ENCODE measurements around the gene MLC1. TPM values are rescaled to one million over a fixed set of nuclear protein-coding genes. Genes with fewer than 3 reads are reported as not detected.

The MLC1 gene
- total RNA-seq, 1 experiment from 2014 or later, result not detected

DNA sequence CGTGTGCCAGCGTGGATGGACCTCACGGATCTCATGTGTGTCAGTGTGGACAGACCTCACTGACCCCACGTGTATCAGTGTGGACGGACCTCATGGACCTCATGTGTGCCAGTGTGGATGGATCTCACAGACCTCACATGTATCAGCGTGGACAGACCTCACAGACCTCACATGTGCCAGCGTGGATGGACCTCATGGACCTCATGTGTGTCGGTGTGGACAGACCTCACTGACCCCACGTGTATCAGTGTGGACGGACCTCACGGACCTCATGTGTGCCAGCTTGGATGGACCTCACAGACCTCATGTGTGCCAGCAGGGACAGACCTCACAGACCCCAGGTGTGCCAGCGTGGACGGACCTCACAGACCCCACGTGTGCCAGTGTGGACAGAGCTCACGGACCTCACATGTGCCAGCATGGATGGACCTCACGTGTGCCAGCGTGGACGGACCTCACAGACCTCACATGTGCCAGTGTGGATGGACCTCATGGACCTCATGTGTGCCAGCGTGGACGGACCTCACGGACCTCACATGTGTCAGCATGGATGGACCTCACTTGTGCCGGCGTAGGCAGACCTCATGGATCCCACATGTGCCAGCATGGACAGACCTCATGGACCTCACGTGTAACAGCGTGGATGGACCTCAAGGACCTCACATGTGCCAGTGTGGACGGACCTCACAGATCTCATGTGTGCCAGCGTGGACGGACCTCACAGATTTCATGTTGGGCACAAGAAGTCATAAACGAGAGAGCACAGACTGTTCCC is 45.4 kb downstream of the MLC1 start:
- no TSS peak for BruUV-seq (replicated peaks)
- H3K4me1 ChIP-seq (ENCODE audit: control insufficient read depth, insufficient read depth, low read length), result no peaks in the 10 kb centered on the region
- H3K4me3 ChIP-seq (ENCODE audit: low read depth in 2 of 2, low read length in 2 of 2), result no peak overlapping the region
- H3K9me3 ChIP-seq (ENCODE audit: control insufficient read depth, insufficient read depth, low read depth, low read length), result no peaks in the 10 kb centered on the region
- ATAC-seq (no peak), DNase-seq (ENCODE audit: low read depth, low spot score) (no peak)
- intact Hi-C loops (cut with micrococcal nuclease; ENCODE audit: unreplicated experiment), result no loop called here
- POLR2A ChIA-PET, result no interaction called here
- no peaks in the 10 kb centered on the region for H3K36me3 ChIP-seq (ENCODE audit: control insufficient read depth, insufficient read depth, low read length)
- H3K27ac ChIP-seq (ENCODE audit: low read length), result no peak overlapping the region
- in situ Hi-C loops (cut with HindIII; ENCODE audit: low pct_unique_long_range_greater_than_20kb, low sequenced_read_pairs), result no loop called here
- CTCF ChIA-PET, result interaction anchor here (0.7 kb wide), 1 partner anchor 166 kb away, joined by 4 read pairs; no protein-coding TSS in a partner anchor
- no peaks in the 10 kb centered on the region for H3K27me3 ChIP-seq (ENCODE audit: control insufficient read depth, insufficient read depth, low read length)
- TF ChIP-seq TCF7L2 (IDR thresholded peaks at IDR 0.05; ENCODE audit: low read depth, low read length) (no peak), POLR2AphosphoS5 (IDR thresholded peaks at IDR 0.05; ENCODE audit: low read depth, low read length) (no peak), SIN3A (IDR thresholded peaks at IDR 0.05; ENCODE audit: borderline replicate concordance, insufficient read depth, low read depth, low read length) (no peak)
- TF ChIP-seq, protein P1, sequence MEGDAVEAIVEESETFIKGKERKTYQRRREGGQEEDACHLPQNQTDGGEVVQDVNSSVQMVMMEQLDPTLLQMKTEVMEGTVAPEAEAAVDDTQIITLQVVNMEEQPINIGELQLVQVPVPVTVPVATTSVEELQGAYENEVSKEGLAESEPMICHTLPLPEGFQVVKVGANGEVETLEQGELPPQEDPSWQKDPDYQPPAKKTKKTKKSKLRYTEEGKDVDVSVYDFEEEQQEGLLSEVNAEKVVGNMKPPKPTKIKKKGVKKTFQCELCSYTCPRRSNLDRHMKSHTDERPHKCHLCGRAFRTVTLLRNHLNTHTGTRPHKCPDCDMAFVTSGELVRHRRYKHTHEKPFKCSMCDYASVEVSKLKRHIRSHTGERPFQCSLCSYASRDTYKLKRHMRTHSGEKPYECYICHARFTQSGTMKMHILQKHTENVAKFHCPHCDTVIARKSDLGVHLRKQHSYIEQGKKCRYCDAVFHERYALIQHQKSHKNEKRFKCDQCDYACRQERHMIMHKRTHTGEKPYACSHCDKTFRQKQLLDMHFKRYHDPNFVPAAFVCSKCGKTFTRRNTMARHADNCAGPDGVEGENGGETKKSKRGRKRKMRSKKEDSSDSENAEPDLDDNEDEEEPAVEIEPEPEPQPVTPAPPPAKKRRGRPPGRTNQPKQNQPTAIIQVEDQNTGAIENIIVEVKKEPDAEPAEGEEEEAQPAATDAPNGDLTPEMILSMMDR (IDR thresholded peaks at IDR 0.05), result no peak
- TF ChIP-seq, protein P2, sequence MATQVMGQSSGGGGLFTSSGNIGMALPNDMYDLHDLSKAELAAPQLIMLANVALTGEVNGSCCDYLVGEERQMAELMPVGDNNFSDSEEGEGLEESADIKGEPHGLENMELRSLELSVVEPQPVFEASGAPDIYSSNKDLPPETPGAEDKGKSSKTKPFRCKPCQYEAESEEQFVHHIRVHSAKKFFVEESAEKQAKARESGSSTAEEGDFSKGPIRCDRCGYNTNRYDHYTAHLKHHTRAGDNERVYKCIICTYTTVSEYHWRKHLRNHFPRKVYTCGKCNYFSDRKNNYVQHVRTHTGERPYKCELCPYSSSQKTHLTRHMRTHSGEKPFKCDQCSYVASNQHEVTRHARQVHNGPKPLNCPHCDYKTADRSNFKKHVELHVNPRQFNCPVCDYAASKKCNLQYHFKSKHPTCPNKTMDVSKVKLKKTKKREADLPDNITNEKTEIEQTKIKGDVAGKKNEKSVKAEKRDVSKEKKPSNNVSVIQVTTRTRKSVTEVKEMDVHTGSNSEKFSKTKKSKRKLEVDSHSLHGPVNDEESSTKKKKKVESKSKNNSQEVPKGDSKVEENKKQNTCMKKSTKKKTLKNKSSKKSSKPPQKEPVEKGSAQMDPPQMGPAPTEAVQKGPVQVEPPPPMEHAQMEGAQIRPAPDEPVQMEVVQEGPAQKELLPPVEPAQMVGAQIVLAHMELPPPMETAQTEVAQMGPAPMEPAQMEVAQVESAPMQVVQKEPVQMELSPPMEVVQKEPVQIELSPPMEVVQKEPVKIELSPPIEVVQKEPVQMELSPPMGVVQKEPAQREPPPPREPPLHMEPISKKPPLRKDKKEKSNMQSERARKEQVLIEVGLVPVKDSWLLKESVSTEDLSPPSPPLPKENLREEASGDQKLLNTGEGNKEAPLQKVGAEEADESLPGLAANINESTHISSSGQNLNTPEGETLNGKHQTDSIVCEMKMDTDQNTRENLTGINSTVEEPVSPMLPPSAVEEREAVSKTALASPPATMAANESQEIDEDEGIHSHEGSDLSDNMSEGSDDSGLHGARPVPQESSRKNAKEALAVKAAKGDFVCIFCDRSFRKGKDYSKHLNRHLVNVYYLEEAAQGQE (IDR thresholded peaks at IDR 0.05; ENCODE audit: insufficient read depth in 1 of 2, low read depth in 2 of 2, low read length in 1 of 2), result no peak

DNA sequence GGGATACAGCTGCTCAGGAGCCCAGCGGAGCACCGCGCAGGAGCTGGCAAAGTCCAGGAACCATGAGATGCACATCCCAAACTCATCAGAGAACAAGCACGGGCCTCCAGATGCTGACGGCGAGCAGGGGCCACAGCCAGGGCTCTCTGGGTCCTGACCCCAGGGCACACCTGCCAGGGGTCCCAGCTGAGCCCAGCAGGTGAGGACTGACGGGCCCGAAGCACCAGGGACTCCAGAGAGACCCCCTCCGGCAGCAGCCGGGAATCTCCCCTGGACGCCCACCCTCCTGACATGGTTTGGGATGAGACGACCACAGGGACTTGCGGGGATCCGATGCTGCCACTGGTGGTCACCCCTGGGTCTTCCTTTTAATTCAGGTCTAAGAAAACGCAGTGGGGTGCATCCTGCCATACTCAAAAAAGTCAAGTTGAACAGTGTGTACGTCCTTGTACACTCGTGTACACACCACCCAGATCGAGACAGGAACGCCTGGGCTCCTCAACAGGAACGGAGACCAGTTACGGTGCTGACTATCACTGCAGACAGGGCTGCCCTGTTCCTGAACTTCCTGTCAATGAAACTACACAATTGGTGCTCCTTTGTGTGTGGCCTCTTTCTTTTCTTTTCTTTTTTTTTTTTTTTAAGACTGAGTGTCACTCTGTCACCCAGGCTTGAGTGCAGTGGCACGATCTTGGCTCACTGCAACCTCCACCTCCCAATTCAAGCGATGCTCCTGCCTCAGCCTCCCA is 49.1 kb downstream of the MLC1 start:
- no peak overlapping the region for H3K4me3 ChIP-seq (ENCODE audit: low read depth in 2 of 2, low read length in 2 of 2)
- no peaks in the 10 kb centered on the region for H3K9me3 ChIP-seq (ENCODE audit: control insufficient read depth, insufficient read depth, low read depth, low read length)
- no peaks in the 10 kb centered on the region for H3K4me1 ChIP-seq (ENCODE audit: control insufficient read depth, insufficient read depth, low read length)
- no peak overlapping the region for H3K27ac ChIP-seq (ENCODE audit: low read length)
- TF ChIP-seq SIN3A (IDR thresholded peaks at IDR 0.05; ENCODE audit: borderline replicate concordance, insufficient read depth, low read depth, low read length) (no peak), TCF7L2 (IDR thresholded peaks at IDR 0.05; ENCODE audit: low read depth, low read length) (no peak), POLR2AphosphoS5 (IDR thresholded peaks at IDR 0.05; ENCODE audit: low read depth, low read length) (no peak)
- TF ChIP-seq, protein P2 (IDR thresholded peaks at IDR 0.05; ENCODE audit: insufficient read depth in 1 of 2, low read depth in 2 of 2, low read length in 1 of 2), result no peak
- TF ChIP-seq, protein P1 (IDR thresholded peaks at IDR 0.05), result no peak
- no peak for DNase-seq (ENCODE audit: low read depth, low spot score)
- in situ Hi-C loops (cut with HindIII; ENCODE audit: low pct_unique_long_range_greater_than_20kb, low sequenced_read_pairs), result no loop called here
- POLR2A ChIA-PET, result no interaction called here
- CTCF ChIA-PET, result no interaction called here
- no peaks in the 10 kb centered on the region for H3K27me3 ChIP-seq (ENCODE audit: control insufficient read depth, insufficient read depth, low read length)
- no peaks in the 10 kb centered on the region for H3K36me3 ChIP-seq (ENCODE audit: control insufficient read depth, insufficient read depth, low read length)
- ATAC-seq, result no peak
- intact Hi-C loops (cut with micrococcal nuclease; ENCODE audit: unreplicated experiment), result no loop called here
- no TSS peak for BruUV-seq (replicated peaks)
